ENCODE data around the gene ADM. TPM values are rescaled to one million over a fixed set of nuclear protein-coding genes. Genes with fewer than 3 reads are reported as not detected.

The ADM gene
- total and polyA plus RNA-seq, 4 experiments from 2014 or later: 0.31 to 0.53 (median 0.49) TPM; not detected in 1

- H3K27ac Mint-ChIP-seq: no peak overlapping the region
- ChIA-PET POLR2A (ENCODE audit: partially characterized antibody) (no interaction called here), CTCF (ENCODE audit: partially characterized antibody) (interaction anchor here (1.6 to 1.7 kb wide), 2 partner anchors 20 to 24 kb away, joined by 5 to 8 read pairs; no protein-coding TSS in a partner anchor)
- H3K4me1 ChIP-seq (ENCODE audit: insufficient read depth, low read length): no peaks in the 10 kb centered on the region
- intact Hi-C loops (cut with micrococcal nuclease): no loop called here
- no peak overlapping the region for H3K27ac ChIP-seq (ENCODE audit: low read depth, low read length)
- H3K4me1 Mint-ChIP-seq: peaks cover 0 to 12% (median 5%) of the 10 kb centered on the region in 4 donors
- H3K4me3 Mint-ChIP-seq: no peak overlapping the region
- peaks cover 5% of the 10 kb centered on the region for H3K27me3 ChIP-seq (ENCODE audit: insufficient read depth, low read length)
- H3K9me3 ChIP-seq (ENCODE audit: control insufficient read depth in 1 of 2, low read length in 2 of 2): no peaks in the 10 kb centered on the region
- no peaks in the 10 kb centered on the region for H3K9me3 Mint-ChIP-seq
- H3K27me3 Mint-ChIP-seq: peaks cover 0 to 4% of the 10 kb centered on the region in 2 donors
- peaks cover 2 to 4% of the 10 kb centered on the region in 2 donors for H3K36me3 Mint-ChIP-seq
- no peaks in the 10 kb centered on the region for H3K36me3 ChIP-seq (ENCODE audit: insufficient read depth, low read length)
- DNase-seq: no peak
- H3K4me3 ChIP-seq (ENCODE audit: low read length in 2 of 2): no peak overlapping the region
These were observed 20.9 kb upstream of the ADM start for GRCh38 chr11:10283991-10284390.

DNA sequence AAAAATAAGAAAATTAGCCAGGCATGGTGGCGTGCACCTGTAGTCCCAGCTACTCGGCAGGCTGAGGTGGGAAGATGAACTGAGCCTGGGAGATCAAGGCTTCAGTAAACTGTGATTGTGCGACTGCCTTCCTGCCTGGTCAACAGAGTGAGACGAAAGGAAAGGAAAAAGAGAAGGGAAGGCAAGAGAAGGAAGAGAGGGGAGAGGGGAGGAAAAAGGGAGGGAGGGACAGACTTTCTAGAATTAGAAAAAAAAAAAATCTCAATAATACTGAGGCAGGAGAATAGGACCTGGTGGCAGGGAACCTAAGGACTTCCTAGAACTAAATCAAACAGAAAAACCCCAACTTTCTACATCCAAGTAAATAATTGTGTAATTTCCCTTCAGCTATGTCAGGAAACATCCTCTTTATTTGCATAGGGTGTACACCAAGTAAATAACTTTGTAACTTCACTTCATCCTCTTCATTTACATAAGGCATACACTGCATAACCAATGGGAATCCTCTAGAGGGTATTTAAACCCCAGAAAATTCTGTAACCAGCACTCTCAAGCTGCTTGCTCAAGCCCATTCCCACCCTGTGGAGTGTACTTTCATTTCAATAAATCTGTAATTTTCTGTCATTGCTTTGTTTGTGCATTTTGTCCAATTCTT lies 19.6 kb upstream of the ADM start:
- Mint-ChIP-seq H3K27ac (no peak overlapping the region), H3K9me3 (no peaks in the 10 kb centered on the region), H3K27me3 (peaks cover 0 to 4% of the 10 kb centered on the region in 2 donors), H3K4me3 (no peak overlapping the region), H3K36me3 (peaks cover 2 to 3% of the 10 kb centered on the region in 2 donors), H3K4me1 (peaks cover 0 to 15% (median 6%) of the 10 kb centered on the region in 4 donors)
- no peak for DNase-seq
- Histone ChIP-seq H3K4me1 (ENCODE audit: insufficient read depth, low read length) (no peaks in the 10 kb centered on the region), H3K9me3 (ENCODE audit: control insufficient read depth in 1 of 2, low read length in 2 of 2) (no peaks in the 10 kb centered on the region), H3K4me3 (ENCODE audit: low read length in 2 of 2) (no peak overlapping the region), H3K27me3 (ENCODE audit: insufficient read depth, low read length) (peaks cover 5% of the 10 kb centered on the region), H3K27ac (ENCODE audit: low read depth, low read length) (no peak overlapping the region), H3K36me3 (ENCODE audit: insufficient read depth, low read length) (no peaks in the 10 kb centered on the region)
- intact Hi-C loops (cut with micrococcal nuclease): no loop called here
- CTCF ChIA-PET (ENCODE audit: partially characterized antibody): interaction anchor here (1.7 kb wide), 1 partner anchor 19 kb away, joined by 5 read pairs; no protein-coding TSS in a partner anchor
- POLR2A ChIA-PET (ENCODE audit: partially characterized antibody): no interaction called here

GRCh38 chr11:10287140-10287539 lies 17.7 kb upstream of the ADM start:
- peaks cover 5% of the 10 kb centered on the region for H3K27me3 ChIP-seq (ENCODE audit: insufficient read depth, low read length)
- no peak overlapping the region for H3K27ac ChIP-seq (ENCODE audit: low read depth, low read length)
- H3K9me3 ChIP-seq (ENCODE audit: control insufficient read depth in 1 of 2, low read length in 2 of 2): no peaks in the 10 kb centered on the region
- intact Hi-C loops (cut with micrococcal nuclease): no loop called here
- Mint-ChIP-seq H3K4me1 (peaks cover 8 to 23% (median 14%) of the 10 kb centered on the region in 4 donors), H3K36me3 (peaks cover 2 to 5% of the 10 kb centered on the region in 2 donors), H3K4me3 (no peak overlapping the region), H3K27me3 (peaks cover 0 to 7% of the 10 kb centered on the region in 2 donors), H3K27ac (no peak overlapping the region), H3K9me3 (no peaks in the 10 kb centered on the region)
- no peak for DNase-seq
- no peak overlapping the region for H3K4me3 ChIP-seq (ENCODE audit: low read length in 2 of 2)
- H3K36me3 ChIP-seq (ENCODE audit: insufficient read depth, low read length): no peaks in the 10 kb centered on the region
- ChIA-PET POLR2A (ENCODE audit: partially characterized antibody) (no interaction called here), CTCF (ENCODE audit: partially characterized antibody) (interaction anchor here (1.5 to 1.9 kb wide), 3 partner anchors 17 to 79 kb away, joined by 5 to 9 read pairs (median 9); partner anchors contain the start of gene ADM)
- peaks cover 4% of the 10 kb centered on the region for H3K4me1 ChIP-seq (ENCODE audit: insufficient read depth, low read length)

- Mint-ChIP-seq H3K9me3 (no peaks in the 10 kb centered on the region), H3K36me3 (peaks cover 2 to 5% of the 10 kb centered on the region in 2 donors), H3K27me3 (peaks cover 0 to 8% of the 10 kb centered on the region in 2 donors), H3K4me3 (no peak overlapping the region), H3K27ac (no peak overlapping the region), H3K4me1 (peaks cover 14 to 27% (median 17%) of the 10 kb centered on the region in 4 donors)
- H3K9me3 ChIP-seq (ENCODE audit: control insufficient read depth in 1 of 2, low read length in 2 of 2): no peaks in the 10 kb centered on the region
- H3K4me3 ChIP-seq (ENCODE audit: low read length in 2 of 2): no peak overlapping the region
- ChIA-PET CTCF (ENCODE audit: partially characterized antibody) (interaction anchor here (0.7 to 1.9 kb wide), 5 partner anchors 9 to 80 kb away, joined by 3 to 9 read pairs (median 5); partner anchors contain the start of gene ADM), POLR2A (ENCODE audit: partially characterized antibody) (no interaction called here)
- intact Hi-C loops (cut with micrococcal nuclease): no loop called here
- H3K27me3 ChIP-seq (ENCODE audit: insufficient read depth, low read length): peaks cover 5% of the 10 kb centered on the region
- H3K4me1 ChIP-seq (ENCODE audit: insufficient read depth, low read length): peaks cover 8% of the 10 kb centered on the region
- H3K36me3 ChIP-seq (ENCODE audit: insufficient read depth, low read length): no peaks in the 10 kb centered on the region
- no peak overlapping the region for H3K27ac ChIP-seq (ENCODE audit: low read depth, low read length)
- DNase-seq: no peak
These were observed 16.8 kb upstream of the ADM start for GRCh38 chr11:10287766-10288715.

GRCh38 chr11:10288881-10289764 lies 15.8 kb upstream of the ADM start:
- POLR2A ChIA-PET (ENCODE audit: partially characterized antibody): interaction anchor here (0.8 to 0.9 kb wide), 2 partner anchors 15 to 19 kb away, joined by 3 read pairs; no protein-coding TSS in a partner anchor
- CTCF ChIA-PET (ENCODE audit: partially characterized antibody): interaction anchor here (1.0 to 1.9 kb wide), 3 partner anchors 15 to 81 kb away, joined by 3 to 9 read pairs (median 9); partner anchors contain the start of gene ADM
- DNase-seq: no peak
- Mint-ChIP-seq H3K27me3 (peaks cover 0 to 8% of the 10 kb centered on the region in 2 donors), H3K4me1 (peaks cover 14 to 28% (median 20%) of the 10 kb centered on the region in 4 donors), H3K36me3 (peaks cover 2 to 5% of the 10 kb centered on the region in 2 donors), H3K9me3 (no peaks in the 10 kb centered on the region), H3K27ac (no peak overlapping the region), H3K4me3 (no peak overlapping the region)
- no peaks in the 10 kb centered on the region for H3K36me3 ChIP-seq (ENCODE audit: insufficient read depth, low read length)
- H3K9me3 ChIP-seq (ENCODE audit: control insufficient read depth in 1 of 2, low read length in 2 of 2): no peaks in the 10 kb centered on the region
- no peak overlapping the region for H3K4me3 ChIP-seq (ENCODE audit: low read length in 2 of 2)
- no peak overlapping the region for H3K27ac ChIP-seq (ENCODE audit: low read depth, low read length)
- H3K27me3 ChIP-seq (ENCODE audit: insufficient read depth, low read length): peaks cover 3% of the 10 kb centered on the region
- H3K4me1 ChIP-seq (ENCODE audit: insufficient read depth, low read length): peaks cover 14% of the 10 kb centered on the region
- intact Hi-C loops (cut with micrococcal nuclease): no loop called here

DNA sequence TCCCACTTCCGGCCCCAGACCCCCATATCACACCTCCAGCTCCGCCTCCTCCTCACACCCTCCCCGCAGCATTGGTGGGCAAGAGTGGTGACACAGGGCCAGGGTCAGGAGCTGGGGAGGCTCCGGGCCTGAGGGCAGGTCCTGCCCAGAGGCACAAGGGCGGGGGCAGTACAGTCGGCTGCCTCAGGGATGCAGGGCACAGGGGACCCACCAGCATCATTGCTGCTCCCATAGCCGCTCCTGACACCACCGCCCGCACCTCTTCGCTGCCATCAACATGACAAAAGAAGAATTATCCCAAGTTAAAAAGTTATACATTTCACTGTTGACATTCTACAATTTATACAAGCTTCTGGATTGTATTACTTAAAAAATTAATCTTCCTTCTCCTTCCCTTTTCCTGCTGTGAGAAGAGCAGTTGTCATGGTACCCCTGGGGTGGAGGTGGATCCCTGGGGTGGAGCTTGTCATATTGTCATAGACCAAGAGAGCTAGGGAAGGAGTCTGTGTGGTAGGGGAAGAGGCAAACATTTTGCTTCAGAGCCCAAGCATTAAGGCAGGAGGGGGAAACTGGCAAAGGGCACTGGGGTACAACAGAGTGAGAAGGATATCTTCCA lies 15.0 kb upstream of the ADM start:
- ChIA-PET POLR2A (ENCODE audit: partially characterized antibody) (interaction anchor here (0.6 to 0.9 kb wide), 3 partner anchors 12 to 18 kb away, joined by 3 read pairs; no protein-coding TSS in a partner anchor), CTCF (ENCODE audit: partially characterized antibody) (interaction anchor here (1.0 to 1.8 kb wide), 2 partner anchors 14 to 82 kb away, joined by 3 to 4 read pairs; no protein-coding TSS in a partner anchor)
- peaks cover 3 to 5% of the 10 kb centered on the region in 2 donors for H3K36me3 Mint-ChIP-seq
- H3K9me3 Mint-ChIP-seq: no peaks in the 10 kb centered on the region
- H3K9me3 ChIP-seq (ENCODE audit: control insufficient read depth in 1 of 2, low read length in 2 of 2): no peaks in the 10 kb centered on the region
- no peaks in the 10 kb centered on the region for H3K36me3 ChIP-seq (ENCODE audit: insufficient read depth, low read length)
- peaks cover 0 to 7% of the 10 kb centered on the region in 2 donors for H3K27me3 Mint-ChIP-seq
- peaks cover 21% of the 10 kb centered on the region for H3K4me1 ChIP-seq (ENCODE audit: insufficient read depth, low read length)
- H3K4me3 Mint-ChIP-seq: no peak overlapping the region
- no peak overlapping the region for H3K27ac ChIP-seq (ENCODE audit: low read depth, low read length)
- intact Hi-C loops (cut with micrococcal nuclease): no loop called here
- H3K4me1 Mint-ChIP-seq: peaks cover 15 to 29% (median 25%) of the 10 kb centered on the region in 4 donors
- H3K27ac Mint-ChIP-seq: no peak overlapping the region
- no peak for DNase-seq
- no peak overlapping the region for H3K4me3 ChIP-seq (ENCODE audit: low read length in 2 of 2)
- H3K27me3 ChIP-seq (ENCODE audit: insufficient read depth, low read length): peaks cover 3% of the 10 kb centered on the region
